GM10266 (cell line): ENCODE data around the gene TMPRSS15.

Source experiments
- DNase-seq: peaks from one replicate; pipeline ENCODE4 v3.0.0; 2012; ENCODE audit errors: extremely low spot score
- CTCF ChIP-seq: IDR thresholded peaks from 2 replicates; pipeline ENCODE4 v1.5.1; 2012; ENCODE audit warnings: mild to moderate bottlenecking, low read depth; ENCODE audit not compliant: control insufficient read depth, insufficient read depth; ENCODE audit errors: missing control alignments

The TMPRSS15 gene

GRCh38 chr21:18289876-18290275, 113.7 kb downstream of the TMPRSS15 start:
- no peak for TF ChIP-seq CTCF
- DNase-seq, result no peak

GRCh38 chr21:18285379-18285778, 118.2 kb downstream of the TMPRSS15 start:
- DNase-seq, result no peak

GRCh38 chr21:18275781-18276180, 127.8 kb downstream of the TMPRSS15 start:
- TF ChIP-seq CTCF, result no peak
- DNase-seq, result no peak

More at GRCh38 chr21:18285379-18285778, 118.2 kb downstream of the TMPRSS15 start:
- no peak for TF ChIP-seq CTCF

- no peak for DNase-seq
- TF ChIP-seq CTCF, result no peak
These were observed 129.2 kb downstream of the TMPRSS15 start for GRCh38 chr21:18274370-18274769.

- no peak for TF ChIP-seq CTCF
- DNase-seq, result no peak
These were observed 130.2 kb downstream of the TMPRSS15 start for GRCh38 chr21:18273400-18273799.

- TF ChIP-seq CTCF, result no peak
- DNase-seq, result no peak
These were observed 133.7 kb downstream of the TMPRSS15 start for GRCh38 chr21:18269856-18270255.

GRCh38 chr21:18268906-18269305, 134.7 kb downstream of the TMPRSS15 start:
- no peak for DNase-seq
- no peak for TF ChIP-seq CTCF
